ENCODE results near the gene CLIP4. TPM values are rescaled to one million over a fixed set of nuclear protein-coding genes. Genes with fewer than 3 reads are reported as not detected.

CLIP4 gene
- total RNA-seq, 1 experiment from 2014 or later, result 25.1 TPM

DNA sequence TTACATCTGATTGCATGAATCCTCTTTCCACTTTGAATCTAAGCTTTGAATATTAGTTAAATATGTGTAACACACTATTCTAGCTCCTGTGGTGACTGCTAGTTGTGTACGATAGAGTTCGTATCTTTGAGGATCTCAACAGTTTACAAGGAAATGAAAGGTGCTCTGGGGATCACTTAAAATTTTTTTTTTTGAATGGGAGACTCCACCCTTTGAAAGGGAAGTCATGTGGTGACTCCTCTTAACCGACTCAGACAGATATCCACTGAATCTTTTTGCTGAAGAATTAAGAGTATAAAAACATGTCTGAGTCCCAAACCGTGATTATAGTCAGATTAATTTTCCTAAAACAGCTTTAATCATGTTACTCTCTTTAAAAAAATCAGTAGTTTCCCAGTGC, 4.0 kb downstream of the CLIP4 start:
- DNase-seq (peak; percentile 26), ATAC-seq (no peak)
- Histone ChIP-seq H3K9me2 (replicated peaks; ENCODE audit: low read length) (no peaks in the 10 kb centered on the region), H2AFZ (ENCODE audit: low read length) (no peak overlapping the region), H3K27me3 (ENCODE audit: low read length) (no peaks in the 10 kb centered on the region), H3K4me3 (ENCODE audit: low read length) (no peak overlapping the region), H3K9me3 (ENCODE audit: low read length) (no peaks in the 10 kb centered on the region), H3K36me3 (ENCODE audit: low read depth, low read length) (peaks cover 6% of the 10 kb centered on the region), H3K4me1 (ENCODE audit: insufficient read depth, low read length) (peaks cover 69% of the 10 kb centered on the region), H3K79me2 (ENCODE audit: low read length) (peaks cover 59% of the 10 kb centered on the region), H3F3A (ENCODE audit: low read length, unreplicated experiment) (peaks cover 9% of the 10 kb centered on the region), H3K27ac (ENCODE audit: low read length) (peak overlapping the region; percentile 88), H3K9ac (ENCODE audit: low read length) (no peak overlapping the region), H4K20me1 (ENCODE audit: low read length) (no peaks in the 10 kb centered on the region), H3K4me2 (ENCODE audit: low read length) (peak overlapping the region; percentile 15; the same call in 1 of the 2 replicates)
- no TSS peak for BruUV-seq (replicated peaks)
- ChIA-PET CTCF (no interaction called here), POLR2A (ENCODE audit: unreplicated experiment) (no interaction called here)
- TF ChIP-seq, protein P1, sequence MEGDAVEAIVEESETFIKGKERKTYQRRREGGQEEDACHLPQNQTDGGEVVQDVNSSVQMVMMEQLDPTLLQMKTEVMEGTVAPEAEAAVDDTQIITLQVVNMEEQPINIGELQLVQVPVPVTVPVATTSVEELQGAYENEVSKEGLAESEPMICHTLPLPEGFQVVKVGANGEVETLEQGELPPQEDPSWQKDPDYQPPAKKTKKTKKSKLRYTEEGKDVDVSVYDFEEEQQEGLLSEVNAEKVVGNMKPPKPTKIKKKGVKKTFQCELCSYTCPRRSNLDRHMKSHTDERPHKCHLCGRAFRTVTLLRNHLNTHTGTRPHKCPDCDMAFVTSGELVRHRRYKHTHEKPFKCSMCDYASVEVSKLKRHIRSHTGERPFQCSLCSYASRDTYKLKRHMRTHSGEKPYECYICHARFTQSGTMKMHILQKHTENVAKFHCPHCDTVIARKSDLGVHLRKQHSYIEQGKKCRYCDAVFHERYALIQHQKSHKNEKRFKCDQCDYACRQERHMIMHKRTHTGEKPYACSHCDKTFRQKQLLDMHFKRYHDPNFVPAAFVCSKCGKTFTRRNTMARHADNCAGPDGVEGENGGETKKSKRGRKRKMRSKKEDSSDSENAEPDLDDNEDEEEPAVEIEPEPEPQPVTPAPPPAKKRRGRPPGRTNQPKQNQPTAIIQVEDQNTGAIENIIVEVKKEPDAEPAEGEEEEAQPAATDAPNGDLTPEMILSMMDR (conservative IDR thresholded peaks at IDR 0.05; ENCODE audit: low read depth, low read length), result no peak
- TF ChIP-seq EZH2phosphoT487 (IDR thresholded peaks at IDR 0.05; ENCODE audit: borderline replicate concordance, low read length) (no peak), EZH2 (IDR thresholded peaks at IDR 0.05; ENCODE audit: low read length, unreplicated experiment) (no peak)
- intact Hi-C loops (cut with micrococcal nuclease), result loop anchor here (5.0 kb wide), 2 partner anchors 63 to 78 kb away; no protein-coding TSS in a partner anchor

DNA sequence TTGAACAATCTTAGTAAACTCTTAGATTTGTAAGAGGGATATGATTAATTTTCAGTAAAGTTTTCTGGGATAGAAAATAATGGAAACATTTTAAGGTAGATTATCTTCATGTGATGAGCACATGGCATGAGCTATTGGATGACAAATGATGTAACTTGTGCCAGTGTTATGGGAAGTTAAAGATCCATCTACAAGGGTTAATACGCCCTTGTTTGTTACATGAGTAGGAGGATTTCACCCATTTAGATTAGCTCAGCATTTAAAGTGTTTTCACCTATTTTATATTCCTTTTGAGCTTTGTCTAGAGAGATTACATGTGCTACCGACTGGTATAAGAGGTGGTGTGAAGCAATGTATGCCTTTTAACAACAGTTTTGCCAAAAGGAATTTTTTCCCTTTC, 5.6 kb downstream of the CLIP4 start:
- H3K4me2 ChIP-seq (ENCODE audit: low read length), result no peak overlapping the region
- no peak overlapping the region for H3K27ac ChIP-seq (ENCODE audit: low read length)
- no peak overlapping the region for H2AFZ ChIP-seq (ENCODE audit: low read length)
- H3K27me3 ChIP-seq (ENCODE audit: low read length), result no peaks in the 10 kb centered on the region
- peaks cover 12% of the 10 kb centered on the region for H3K9me3 ChIP-seq (ENCODE audit: low read length)
- H3K79me2 ChIP-seq (ENCODE audit: low read length), result peaks cover 69% of the 10 kb centered on the region
- no peak overlapping the region for H3K9ac ChIP-seq (ENCODE audit: low read length)
- peaks cover 61% of the 10 kb centered on the region for H3K4me1 ChIP-seq (ENCODE audit: insufficient read depth, low read length)
- H3K4me3 ChIP-seq (ENCODE audit: low read length), result no peak overlapping the region
- no peak for TF ChIP-seq EZH2 (IDR thresholded peaks at IDR 0.05; ENCODE audit: low read length, unreplicated experiment)
- no peak for TF ChIP-seq EZH2phosphoT487 (IDR thresholded peaks at IDR 0.05; ENCODE audit: borderline replicate concordance, low read length)
- TF ChIP-seq, protein P1 (conservative IDR thresholded peaks at IDR 0.05; ENCODE audit: low read depth, low read length), result no peak
- H3K9me2 ChIP-seq (replicated peaks; ENCODE audit: low read length), result no peaks in the 10 kb centered on the region
- peaks cover 15% of the 10 kb centered on the region for H3F3A ChIP-seq (ENCODE audit: low read length, unreplicated experiment)
- peaks cover 20% of the 10 kb centered on the region for H3K36me3 ChIP-seq (ENCODE audit: low read depth, low read length)
- POLR2A ChIA-PET (ENCODE audit: unreplicated experiment), result no interaction called here
- no peaks in the 10 kb centered on the region for H4K20me1 ChIP-seq (ENCODE audit: low read length)
- BruUV-seq (replicated peaks), result no TSS peak
- CTCF ChIA-PET, result no interaction called here
- DNase-seq (no peak), ATAC-seq (no peak)
- intact Hi-C loops (cut with micrococcal nuclease), result no loop called here

DNA sequence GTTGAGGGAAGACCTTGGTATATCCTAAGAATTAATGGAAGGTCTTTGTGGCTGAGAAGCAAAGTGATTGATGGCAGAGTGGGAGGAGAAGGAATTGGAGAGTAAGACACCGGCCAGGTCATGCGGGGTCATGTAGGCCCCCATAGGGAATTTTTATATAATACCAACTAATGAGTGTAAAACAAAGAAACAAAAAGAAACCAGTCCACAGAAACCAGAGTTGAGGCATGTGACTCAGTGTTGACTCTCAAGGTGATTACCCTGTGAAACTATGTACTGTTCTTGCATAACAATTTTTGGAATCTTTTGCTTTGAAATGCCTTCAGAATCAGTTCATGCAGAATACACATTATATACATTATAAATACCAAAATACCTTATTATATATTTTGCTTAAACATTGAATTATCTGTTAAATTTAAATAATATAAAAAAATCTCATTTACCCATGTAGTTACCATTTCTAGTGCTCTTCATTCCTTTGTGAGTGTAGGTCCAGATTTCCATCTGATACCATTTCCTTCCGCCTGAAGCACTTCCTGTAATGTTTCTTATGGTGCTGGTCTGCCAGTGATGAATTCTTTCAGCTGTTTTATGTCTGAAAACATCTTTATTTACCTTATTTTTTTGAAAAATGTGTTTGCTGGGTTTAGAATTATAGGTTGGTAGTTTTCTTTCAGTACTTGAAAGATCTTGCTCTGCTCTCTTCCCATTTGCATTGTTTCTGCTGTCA, 8.6 kb downstream of the CLIP4 start:
- H3K9ac ChIP-seq (ENCODE audit: low read length), result peak overlapping the region; percentile 26
- CTCF ChIA-PET, result no interaction called here

More for the DNA sequence above, 8.6 kb downstream of the CLIP4 start:
- ATAC-seq, result peak; percentile 96
- peak; percentile 92 for DNase-seq
- H3K27ac ChIP-seq (ENCODE audit: low read length), result peak overlapping the region; percentile 91
- TF ChIP-seq, protein P1 (conservative IDR thresholded peaks at IDR 0.05; ENCODE audit: low read depth, low read length), result no peak
- TF ChIP-seq EZH2phosphoT487 (IDR thresholded peaks at IDR 0.05; ENCODE audit: borderline replicate concordance, low read length) (no peak), EZH2 (IDR thresholded peaks at IDR 0.05; ENCODE audit: low read length, unreplicated experiment) (no peak)
- peaks cover 77% of the 10 kb centered on the region for H3K79me2 ChIP-seq (ENCODE audit: low read length)
- no peaks in the 10 kb centered on the region for H3K9me2 ChIP-seq (replicated peaks; ENCODE audit: low read length)
- intact Hi-C loops (cut with micrococcal nuclease), result no loop called here
- POLR2A ChIA-PET (ENCODE audit: unreplicated experiment), result no interaction called here
- peaks cover 15% of the 10 kb centered on the region for H3F3A ChIP-seq (ENCODE audit: low read length, unreplicated experiment)
- H3K4me1 ChIP-seq (ENCODE audit: insufficient read depth, low read length), result peaks cover 44% of the 10 kb centered on the region
- peaks cover 12% of the 10 kb centered on the region for H3K9me3 ChIP-seq (ENCODE audit: low read length)
- peak overlapping the region; percentile 60 for H3K4me2 ChIP-seq (ENCODE audit: low read length)
- H3K36me3 ChIP-seq (ENCODE audit: low read depth, low read length), result peaks cover 45% of the 10 kb centered on the region
- H2AFZ ChIP-seq (ENCODE audit: low read length), result no peak overlapping the region
- H3K27me3 ChIP-seq (ENCODE audit: low read length), result no peaks in the 10 kb centered on the region
- H3K4me3 ChIP-seq (ENCODE audit: low read length), result peak overlapping the region; percentile 18
- BruUV-seq (replicated peaks), result no TSS peak
- no peaks in the 10 kb centered on the region for H4K20me1 ChIP-seq (ENCODE audit: low read length)
